Activated T-cell treated with anti-CD3 and anti-CD28 coated beads, Interleukin-2, amount 50 U/mL, for 4 hours (primary cell): ENCODE measurements around the gene FADS6. TPM values are rescaled to one million over a fixed set of nuclear protein-coding genes. Genes with fewer than 3 reads are reported as not detected.

Source experiments
- ATAC-seq, 2 donors: fragments of 200-7000 bp; cut with Tn5 transposase; one replicate each; pipeline ENCODE4 v1.10.0; 2021
- DNase-seq: peaks from one replicate; pipeline ENCODE4 v3.0.0-alpha.2; 2020
- H3K27me3 Mint-ChIP-seq: one replicate; pipeline ENCODE4 v1.8.0; 2021; ENCODE audit warnings: low read depth, mixed read lengths
- H3K36me3 Mint-ChIP-seq: one replicate; pipeline ENCODE4 v1.8.0; 2022; ENCODE audit warnings: mixed read lengths; ENCODE audit not compliant: insufficient read depth
- H3K4me1 Mint-ChIP-seq: one replicate; pipeline ENCODE4 v1.8.0; 2021; ENCODE audit warnings: low read depth, mixed read lengths
- H3K4me3 Mint-ChIP-seq: one replicate; pipeline ENCODE4 v1.8.0; 2021; ENCODE audit warnings: mild to moderate bottlenecking, moderate library complexity, mixed read lengths
- H3K9me3 Mint-ChIP-seq: one replicate; pipeline ENCODE4 v1.8.0; 2021; ENCODE audit warnings: mixed read lengths
- total RNA-seq, 3 donors: library from RNA; stranded (reverse); gene quantifications; one replicate each; pipeline ENCODE4 v1.2.1, GENCODE V29; 2021

Gene FADS6
- total RNA-seq, 3 donors from 2014 or later: not detected

- ATAC-seq: no peak
- peaks cover 5% of the 10 kb centered on the region for H3K4me1 Mint-ChIP-seq
- no peak overlapping the region for H3K4me3 Mint-ChIP-seq
- no peaks in the 10 kb centered on the region for H3K36me3 Mint-ChIP-seq
- peaks cover 28% of the 10 kb centered on the region for H3K27me3 Mint-ChIP-seq
- no peaks in the 10 kb centered on the region for H3K9me3 Mint-ChIP-seq
- DNase-seq: no peak
These were observed 43.1 kb downstream of the FADS6 start for GRCh38 chr17:74850310-74850709.

GRCh38 chr17:74848656-74849399 lies 44.6 kb downstream of the FADS6 start:
- H3K4me1 Mint-ChIP-seq: peaks cover 5% of the 10 kb centered on the region
- H3K27me3 Mint-ChIP-seq: peaks cover 14% of the 10 kb centered on the region
- no peak overlapping the region for H3K4me3 Mint-ChIP-seq
- H3K36me3 Mint-ChIP-seq: no peaks in the 10 kb centered on the region
- H3K9me3 Mint-ChIP-seq: no peaks in the 10 kb centered on the region
- no peak for DNase-seq
- ATAC-seq: no peak

- ATAC-seq: no peak
- H3K9me3 Mint-ChIP-seq: no peaks in the 10 kb centered on the region
- peaks cover 13% of the 10 kb centered on the region for H3K27me3 Mint-ChIP-seq
- H3K4me1 Mint-ChIP-seq: peaks cover 4% of the 10 kb centered on the region
- DNase-seq: no peak
- no peak overlapping the region for H3K4me3 Mint-ChIP-seq
- H3K36me3 Mint-ChIP-seq: peaks cover 3% of the 10 kb centered on the region
These were observed 46.8 kb downstream of the FADS6 start for GRCh38 chr17:74846621-74847020.

- H3K36me3 Mint-ChIP-seq: peaks cover 6% of the 10 kb centered on the region
- DNase-seq (no peak), ATAC-seq (no peak)
- peaks cover 10% of the 10 kb centered on the region for H3K27me3 Mint-ChIP-seq
- no peak overlapping the region for H3K4me3 Mint-ChIP-seq
- no peaks in the 10 kb centered on the region for H3K9me3 Mint-ChIP-seq
- H3K4me1 Mint-ChIP-seq: peaks cover 14% of the 10 kb centered on the region
These were observed 50.1 kb downstream of the FADS6 start for GRCh38 chr17:74843352-74843627.

- H3K36me3 Mint-ChIP-seq: peaks cover 9% of the 10 kb centered on the region
- ATAC-seq: peak; percentile 51 to 61
- peaks cover 14% of the 10 kb centered on the region for H3K4me1 Mint-ChIP-seq
- DNase-seq: no peak
- H3K9me3 Mint-ChIP-seq: no peaks in the 10 kb centered on the region
- no peak overlapping the region for H3K4me3 Mint-ChIP-seq
- peaks cover 10% of the 10 kb centered on the region for H3K27me3 Mint-ChIP-seq
These were observed 50.7 kb downstream of the FADS6 start for GRCh38 chr17:74842599-74843351.

GRCh38 chr17:74842146-74842598 lies 51.3 kb downstream of the FADS6 start:
- Mint-ChIP-seq H3K9me3 (no peaks in the 10 kb centered on the region), H3K36me3 (peaks cover 9% of the 10 kb centered on the region), H3K4me3 (no peak overlapping the region), H3K27me3 (peaks cover 10% of the 10 kb centered on the region), H3K4me1 (peaks cover 14% of the 10 kb centered on the region)
- DNase-seq: no peak
- ATAC-seq: no peak

GRCh38 chr17:74840989-74841666 lies 52.3 kb downstream of the FADS6 start:
- Mint-ChIP-seq H3K4me3 (no peak overlapping the region), H3K9me3 (no peaks in the 10 kb centered on the region), H3K36me3 (peaks cover 18% of the 10 kb centered on the region), H3K4me1 (peaks cover 14% of the 10 kb centered on the region), H3K27me3 (peaks cover 11% of the 10 kb centered on the region)
- DNase-seq (no peak), ATAC-seq (no peak)

GRCh38 chr17:74839990-74840852 lies 53.2 kb downstream of the FADS6 start:
- ATAC-seq (no peak), DNase-seq (no peak)
- Mint-ChIP-seq H3K36me3 (peaks cover 23% of the 10 kb centered on the region), H3K4me3 (no peak overlapping the region), H3K27me3 (peaks cover 11% of the 10 kb centered on the region), H3K9me3 (no peaks in the 10 kb centered on the region), H3K4me1 (peaks cover 14% of the 10 kb centered on the region)

- peaks cover 23% of the 10 kb centered on the region for H3K36me3 Mint-ChIP-seq
- no peak overlapping the region for H3K4me3 Mint-ChIP-seq
- no peak for ATAC-seq
- no peaks in the 10 kb centered on the region for H3K9me3 Mint-ChIP-seq
- H3K27me3 Mint-ChIP-seq: peaks cover 7% of the 10 kb centered on the region
- H3K4me1 Mint-ChIP-seq: peaks cover 14% of the 10 kb centered on the region
- DNase-seq: no peak
These were observed 55.2 kb downstream of the FADS6 start for GRCh38 chr17:74838274-74838673.

- Mint-ChIP-seq H3K4me3 (no peak overlapping the region), H3K4me1 (peaks cover 12% of the 10 kb centered on the region), H3K36me3 (peaks cover 22% of the 10 kb centered on the region), H3K9me3 (no peaks in the 10 kb centered on the region), H3K27me3 (peaks cover 5% of the 10 kb centered on the region)
- ATAC-seq: no peak
- no peak for DNase-seq
These were observed 56.6 kb downstream of the FADS6 start for GRCh38 chr17:74836691-74837467.

GRCh38 chr17:74836191-74836590 lies 57.2 kb downstream of the FADS6 start:
- Mint-ChIP-seq H3K4me3 (no peak overlapping the region), H3K27me3 (peaks cover 3% of the 10 kb centered on the region), H3K9me3 (no peaks in the 10 kb centered on the region), H3K36me3 (peaks cover 21% of the 10 kb centered on the region), H3K4me1 (peaks cover 10% of the 10 kb centered on the region)
- ATAC-seq (no peak), DNase-seq (no peak)

- no peaks in the 10 kb centered on the region for H3K9me3 Mint-ChIP-seq
- peaks cover 24% of the 10 kb centered on the region for H3K36me3 Mint-ChIP-seq
- DNase-seq: no peak
- H3K4me1 Mint-ChIP-seq: no peaks in the 10 kb centered on the region
- peaks cover 1% of the 10 kb centered on the region for H3K27me3 Mint-ChIP-seq
- no peak for ATAC-seq
- no peak overlapping the region for H3K4me3 Mint-ChIP-seq
These were observed 59.7 kb downstream of the FADS6 start for GRCh38 chr17:74833501-74834377.

GRCh38 chr17:74832421-74832820 lies 61.0 kb downstream of the FADS6 start:
- no peak for DNase-seq
- H3K27me3 Mint-ChIP-seq: peaks cover 1% of the 10 kb centered on the region
- H3K4me1 Mint-ChIP-seq: no peaks in the 10 kb centered on the region
- no peak overlapping the region for H3K4me3 Mint-ChIP-seq
- peaks cover 18% of the 10 kb centered on the region for H3K36me3 Mint-ChIP-seq
- H3K9me3 Mint-ChIP-seq: no peaks in the 10 kb centered on the region
- no peak for ATAC-seq
